ENCODE results near the gene COL4A1.

- no peak for TF ChIP-seq POLR2A (IDR thresholded peaks at IDR 0.05)
- TF ChIP-seq, protein P1, sequence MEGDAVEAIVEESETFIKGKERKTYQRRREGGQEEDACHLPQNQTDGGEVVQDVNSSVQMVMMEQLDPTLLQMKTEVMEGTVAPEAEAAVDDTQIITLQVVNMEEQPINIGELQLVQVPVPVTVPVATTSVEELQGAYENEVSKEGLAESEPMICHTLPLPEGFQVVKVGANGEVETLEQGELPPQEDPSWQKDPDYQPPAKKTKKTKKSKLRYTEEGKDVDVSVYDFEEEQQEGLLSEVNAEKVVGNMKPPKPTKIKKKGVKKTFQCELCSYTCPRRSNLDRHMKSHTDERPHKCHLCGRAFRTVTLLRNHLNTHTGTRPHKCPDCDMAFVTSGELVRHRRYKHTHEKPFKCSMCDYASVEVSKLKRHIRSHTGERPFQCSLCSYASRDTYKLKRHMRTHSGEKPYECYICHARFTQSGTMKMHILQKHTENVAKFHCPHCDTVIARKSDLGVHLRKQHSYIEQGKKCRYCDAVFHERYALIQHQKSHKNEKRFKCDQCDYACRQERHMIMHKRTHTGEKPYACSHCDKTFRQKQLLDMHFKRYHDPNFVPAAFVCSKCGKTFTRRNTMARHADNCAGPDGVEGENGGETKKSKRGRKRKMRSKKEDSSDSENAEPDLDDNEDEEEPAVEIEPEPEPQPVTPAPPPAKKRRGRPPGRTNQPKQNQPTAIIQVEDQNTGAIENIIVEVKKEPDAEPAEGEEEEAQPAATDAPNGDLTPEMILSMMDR (IDR thresholded peaks at IDR 0.05): no peak
These were observed 43.6 kb upstream of the COL4A1 start for GRCh38 chr13:110350509-110350908.
